Breast epithelium (tissue), 3 donors: Measurements from ENCODE around the gene RBBP5.

Source experiments
- POLR2AphosphoS5 ChIP-seq, 3 donors: sonication (generic); formaldehyde crosslinking; IDR thresholded peaks; one replicate each; pipeline ENCODE4 v1.6.1; 2017; ENCODE audit warnings: antibody characterized with exemption in 3 of 3
- TF ChIP-seq, protein P1 (sequence below), 3 donors: fragments of 450-650 bp; IDR thresholded peaks; one replicate each; pipeline ENCODE4 v1.5.1; 2016 to 2017; ENCODE audit warnings: antibody characterized with exemption in 3 of 3, mild to moderate bottlenecking in 3 of 3, moderate library complexity in 3 of 3

DNA sequence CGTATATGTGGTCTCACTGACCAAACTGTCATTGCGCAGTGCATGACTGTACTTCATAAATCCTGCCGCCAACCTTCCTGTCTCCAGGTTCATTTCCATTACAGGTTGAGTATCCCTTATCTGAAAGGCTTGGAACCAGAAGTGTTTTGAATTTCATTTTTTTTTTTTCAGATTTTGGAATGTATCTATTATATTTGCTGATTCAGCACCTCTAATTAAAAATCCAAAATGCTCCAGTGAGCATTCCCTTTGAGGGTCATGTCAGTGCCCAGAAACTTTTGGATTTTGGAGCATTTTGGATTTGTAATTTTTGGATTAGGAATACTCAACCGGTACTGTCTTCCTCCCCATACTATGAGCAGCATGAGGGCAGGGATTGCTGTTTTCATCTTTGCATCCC lies 30.7 kb upstream of the RBBP5 start:
- TF ChIP-seq POLR2AphosphoS5 (IDR thresholded peaks at IDR 0.05): no peak
- TF ChIP-seq, protein P1, sequence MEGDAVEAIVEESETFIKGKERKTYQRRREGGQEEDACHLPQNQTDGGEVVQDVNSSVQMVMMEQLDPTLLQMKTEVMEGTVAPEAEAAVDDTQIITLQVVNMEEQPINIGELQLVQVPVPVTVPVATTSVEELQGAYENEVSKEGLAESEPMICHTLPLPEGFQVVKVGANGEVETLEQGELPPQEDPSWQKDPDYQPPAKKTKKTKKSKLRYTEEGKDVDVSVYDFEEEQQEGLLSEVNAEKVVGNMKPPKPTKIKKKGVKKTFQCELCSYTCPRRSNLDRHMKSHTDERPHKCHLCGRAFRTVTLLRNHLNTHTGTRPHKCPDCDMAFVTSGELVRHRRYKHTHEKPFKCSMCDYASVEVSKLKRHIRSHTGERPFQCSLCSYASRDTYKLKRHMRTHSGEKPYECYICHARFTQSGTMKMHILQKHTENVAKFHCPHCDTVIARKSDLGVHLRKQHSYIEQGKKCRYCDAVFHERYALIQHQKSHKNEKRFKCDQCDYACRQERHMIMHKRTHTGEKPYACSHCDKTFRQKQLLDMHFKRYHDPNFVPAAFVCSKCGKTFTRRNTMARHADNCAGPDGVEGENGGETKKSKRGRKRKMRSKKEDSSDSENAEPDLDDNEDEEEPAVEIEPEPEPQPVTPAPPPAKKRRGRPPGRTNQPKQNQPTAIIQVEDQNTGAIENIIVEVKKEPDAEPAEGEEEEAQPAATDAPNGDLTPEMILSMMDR (IDR thresholded peaks at IDR 0.05): no peak
